Stimulated activated CD8-positive, alpha-beta memory T cell treated with anti-CD3 and anti-CD28 coated beads, Interleukin-12 subunit alpha, Interleukin-12 subunit beta, amount 100 ng/mL, for 24 hours (primary cell): ENCODE data around the gene FAM107B.
"Not testable (repeated sequence)": the region's sequence is repeated elsewhere in the genome, so short reads cannot be mapped to it uniquely, and the experiment has no call there.

ENCODE experiments used
- DNase-seq: peaks from one replicate; pipeline ENCODE4 v3.0.0-alpha.2; 2020; ENCODE audit errors: extremely low read depth

FAM107B gene

DNA sequence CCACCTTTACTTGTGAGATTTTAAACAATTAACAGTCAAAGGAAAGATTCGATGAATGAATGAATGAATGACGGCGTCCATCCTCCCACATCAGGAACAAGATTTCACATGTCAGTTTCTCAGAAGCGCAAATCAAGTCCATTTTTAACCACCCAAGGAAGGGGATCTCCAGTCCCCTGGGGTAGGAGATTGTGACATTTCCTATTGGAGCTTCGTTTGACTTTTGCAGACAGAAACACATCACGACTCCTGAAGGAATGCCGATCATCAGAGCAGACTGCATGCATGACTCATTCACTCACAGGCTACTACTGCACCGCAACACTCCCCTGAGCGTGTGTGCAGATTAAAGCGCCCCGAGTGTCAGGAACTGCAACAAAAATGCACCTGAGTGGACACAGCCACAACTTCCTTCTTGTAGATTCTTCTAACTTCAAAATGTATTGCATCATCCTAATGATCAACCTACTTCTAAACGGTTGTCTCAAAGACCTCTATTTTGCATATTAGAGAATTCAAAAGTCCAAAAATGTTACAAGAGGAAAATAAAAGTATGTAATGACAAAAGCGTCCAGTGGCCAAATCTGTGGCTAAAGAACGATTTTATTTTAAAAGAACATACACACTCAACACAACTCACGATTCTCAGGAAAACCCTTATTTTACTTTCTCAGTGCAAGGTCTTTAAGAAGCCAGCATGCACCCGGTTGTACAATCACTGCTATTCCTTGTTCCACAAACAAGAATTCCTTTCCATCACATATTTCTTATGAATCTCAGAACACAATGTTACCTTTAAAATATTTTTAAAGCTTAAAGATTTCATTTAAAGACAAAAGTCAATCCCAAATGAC lies 172.6 kb downstream of the FAM107B start:
- DNase-seq = no peak

DNA sequence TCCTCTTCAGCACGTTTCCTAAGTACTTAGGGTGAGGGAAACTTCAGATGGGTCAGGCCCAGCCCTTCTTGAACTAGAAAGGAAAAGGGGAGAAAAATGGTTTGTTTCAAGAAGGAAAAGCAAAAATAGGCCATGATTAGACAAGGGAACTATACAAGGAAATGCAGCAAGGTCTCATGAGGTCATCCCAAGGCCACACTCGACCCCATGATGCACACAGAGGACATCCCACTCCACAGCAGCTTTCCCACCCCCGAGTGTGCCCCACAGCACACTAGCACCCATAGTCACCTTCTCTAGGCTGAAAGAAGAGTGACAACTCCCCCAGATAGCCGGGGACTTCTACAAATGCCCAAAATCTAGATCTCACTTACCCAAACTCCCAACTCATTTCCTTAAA lies 173.4 kb downstream of the FAM107B start:
- no peak for DNase-seq

DNA sequence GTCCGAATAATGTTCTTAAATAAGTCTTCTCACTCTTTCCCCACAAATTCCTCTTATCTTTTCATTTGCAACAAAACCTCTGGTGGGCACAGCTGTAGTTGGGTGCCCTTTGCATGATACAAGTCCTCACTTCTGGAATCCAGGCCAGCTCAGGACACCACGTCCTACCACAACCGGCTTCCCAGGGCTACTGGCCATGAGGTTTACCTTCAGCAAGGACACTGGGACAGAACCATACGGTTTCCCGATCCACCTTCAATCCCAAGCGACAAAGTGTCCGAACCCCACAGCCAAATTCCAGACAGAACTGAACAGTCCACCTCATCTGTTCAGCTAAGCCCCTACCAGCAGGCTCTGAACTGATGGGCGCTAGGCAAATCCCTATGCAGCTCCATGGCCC lies 174.6 kb downstream of the FAM107B start:
- DNase-seq = no peak

DNA sequence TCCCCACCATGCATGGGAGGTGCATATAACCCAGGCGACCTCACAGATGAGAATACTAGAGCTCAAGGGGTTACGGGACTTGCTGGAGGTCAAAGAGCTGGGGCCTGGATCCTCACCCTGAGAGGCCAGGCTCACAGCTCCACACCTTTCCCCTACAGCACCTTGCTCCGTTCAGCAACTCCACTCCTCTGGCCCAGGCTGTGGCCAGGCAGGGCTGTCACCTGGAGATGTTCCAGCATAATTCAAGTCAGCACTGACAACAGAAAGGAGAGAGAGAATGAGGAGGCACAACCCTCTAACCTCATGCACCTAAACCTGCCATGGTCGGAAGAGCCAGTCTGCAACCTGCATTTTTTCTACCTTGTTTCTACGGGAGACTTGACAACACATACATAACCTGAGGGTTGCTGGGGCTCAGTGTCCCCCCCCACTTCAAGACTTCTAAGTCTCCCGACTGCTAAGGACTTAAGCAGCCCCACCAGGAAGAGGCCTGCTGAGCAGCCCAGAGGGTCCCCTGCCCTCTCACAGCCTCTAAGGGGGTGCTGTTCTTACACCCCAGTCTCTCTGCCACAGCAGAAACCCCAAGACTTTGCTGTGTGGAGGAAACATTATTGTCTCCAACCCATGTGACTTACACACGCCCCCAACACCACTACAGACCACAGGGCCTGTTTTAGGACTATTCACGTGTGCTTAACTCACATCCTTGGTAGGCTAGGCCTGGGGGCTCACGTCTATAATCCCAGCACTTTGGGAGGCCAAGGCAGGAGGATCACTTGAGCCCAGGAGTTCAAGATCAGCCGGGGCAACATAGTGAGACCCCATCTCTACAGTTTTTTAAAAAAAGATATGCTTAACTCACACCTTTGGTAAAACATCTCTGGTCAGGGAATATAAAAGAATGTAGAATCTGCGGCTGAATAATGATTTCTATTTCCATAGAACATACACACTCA lies 175.6 kb downstream of the FAM107B start:
- no peak for DNase-seq

DNA sequence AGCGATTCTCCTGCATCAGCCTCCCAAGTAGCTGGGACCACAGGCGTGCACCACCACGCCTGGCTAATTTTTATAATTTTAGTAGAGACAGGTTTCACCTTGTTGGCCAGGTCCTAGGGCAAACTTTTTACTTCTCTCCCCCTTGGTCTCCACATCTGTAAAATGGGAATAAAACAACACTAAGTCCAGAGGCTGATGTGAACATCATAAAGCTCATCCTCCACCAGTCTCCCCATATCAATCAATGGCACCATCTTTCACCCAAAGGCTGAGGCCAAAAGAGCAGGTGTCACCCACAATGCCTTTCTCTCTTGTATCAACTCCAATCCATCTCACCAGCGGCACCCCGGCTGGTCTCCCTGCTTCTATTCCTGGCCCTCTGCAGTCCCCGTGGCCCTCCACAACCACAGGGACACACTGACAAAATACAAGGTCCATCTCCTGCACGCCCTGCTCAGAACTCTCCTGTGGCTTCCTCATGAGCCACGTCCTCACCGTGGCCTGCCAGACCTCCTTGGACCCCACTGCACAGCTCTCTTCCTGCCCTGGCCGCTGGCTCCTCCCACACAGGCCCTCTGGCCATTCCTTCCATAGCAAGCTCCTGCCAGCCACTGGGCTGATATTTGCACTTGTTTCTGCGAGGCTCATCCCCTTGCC lies 179.0 kb downstream of the FAM107B start:
- no peak for DNase-seq

DNA sequence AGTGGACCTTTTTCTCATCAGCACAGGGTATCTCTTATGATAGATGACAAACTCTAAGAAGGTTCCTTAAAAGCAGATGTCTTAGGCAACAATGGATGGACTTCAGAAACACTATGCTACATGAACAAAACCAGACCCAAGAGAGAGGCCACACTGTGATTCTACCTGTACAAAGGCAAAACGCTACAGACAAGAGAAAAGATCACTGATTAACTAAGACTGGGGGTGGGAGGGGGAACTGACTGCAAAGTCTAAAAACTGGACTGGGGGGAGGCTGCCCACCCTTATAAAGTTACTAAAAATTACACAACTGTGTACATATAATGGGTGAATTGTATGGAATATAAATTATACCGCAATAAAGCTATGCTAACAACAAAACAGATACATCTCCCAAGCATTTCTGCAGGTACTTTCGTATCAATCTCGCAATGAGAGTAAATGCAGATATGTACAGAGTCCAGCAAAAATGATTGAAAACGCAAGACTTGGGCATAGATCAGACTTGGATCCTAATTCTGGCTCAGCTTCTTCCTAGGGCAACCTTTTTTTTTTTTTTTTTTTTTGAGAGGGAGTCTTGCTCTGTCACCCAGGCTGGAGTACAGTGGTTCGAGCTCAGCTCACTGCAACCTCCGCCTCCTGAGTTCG lies 179.7 kb downstream of the FAM107B start:
- DNase-seq = no peak

DNA sequence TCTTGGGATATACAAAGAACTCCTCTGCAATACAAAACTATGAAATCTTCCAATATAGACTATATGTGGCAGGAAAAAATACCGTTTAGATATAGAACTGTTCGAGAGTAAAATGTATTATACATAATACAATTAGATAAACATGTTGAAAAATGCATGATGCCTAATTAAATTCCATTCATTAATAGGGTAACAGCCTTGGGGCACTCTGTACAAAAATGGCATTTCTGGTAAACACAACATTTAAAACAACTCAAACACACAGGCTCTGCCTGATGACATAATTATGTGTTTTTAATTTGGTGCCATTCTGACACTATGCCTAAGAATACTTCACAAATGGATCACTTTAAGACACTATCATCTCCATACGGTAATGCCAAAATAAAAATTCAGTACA lies 180.9 kb downstream of the FAM107B start:
- DNase-seq = no peak

DNA sequence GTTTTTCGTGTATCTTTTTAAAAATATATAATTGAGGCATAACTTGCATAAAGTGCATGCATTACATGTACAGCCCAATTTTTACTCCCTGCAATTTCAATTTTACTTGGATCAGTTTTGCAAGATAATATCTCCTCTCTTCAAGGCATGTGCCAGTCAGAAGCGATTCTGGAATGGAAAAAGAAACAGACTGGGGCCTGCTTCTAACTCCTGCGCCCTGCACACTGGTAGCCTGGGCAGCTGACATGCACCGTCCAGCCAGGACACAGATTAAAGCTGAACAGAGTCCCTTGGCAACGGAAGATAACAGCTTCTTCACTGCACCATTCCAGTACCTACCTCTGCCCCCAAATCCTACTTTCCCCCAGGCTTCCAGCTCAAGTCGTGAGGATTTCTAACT lies 182.1 kb downstream of the FAM107B start:
- no peak for DNase-seq

DNA sequence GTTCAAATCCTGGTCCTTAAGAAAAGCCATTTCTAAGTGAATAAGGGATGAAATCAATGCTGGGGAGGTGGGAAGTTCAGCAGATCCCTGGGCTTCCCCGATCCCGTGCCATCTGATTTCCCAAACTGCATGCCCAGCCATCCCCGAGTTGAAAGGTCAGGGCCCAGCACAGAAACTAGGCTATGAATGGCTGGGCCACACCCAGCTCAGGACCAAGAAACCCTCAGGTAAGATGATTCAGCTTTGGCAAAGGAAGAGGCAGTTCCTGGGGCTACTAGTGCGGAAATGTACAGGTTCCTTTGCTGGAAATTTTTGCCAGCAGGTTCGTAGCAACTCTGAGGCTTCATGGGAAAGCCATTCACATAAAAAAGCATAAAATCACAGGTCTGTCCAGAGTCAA lies 182.7 kb downstream of the FAM107B start:
- DNase-seq = no peak

DNA sequence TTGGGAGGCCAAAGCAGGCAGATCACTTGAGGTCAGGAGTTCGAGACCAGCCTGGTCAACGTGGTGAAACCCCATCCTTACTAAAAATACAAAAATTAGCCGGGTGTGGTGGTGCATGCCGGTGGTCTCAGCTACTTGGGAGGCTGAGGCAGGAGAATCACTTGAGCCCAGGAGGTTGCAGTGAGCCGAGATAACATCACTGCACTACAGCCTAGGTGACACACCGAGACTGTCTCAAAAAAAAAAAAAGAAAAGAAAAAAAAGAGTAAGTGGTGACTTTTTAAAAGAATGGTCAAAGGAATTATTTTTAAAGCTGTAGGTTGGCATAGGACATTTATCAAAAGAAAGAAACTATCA lies 185.8 kb downstream of the FAM107B start:
- DNase-seq = not testable (repeated sequence)

DNA sequence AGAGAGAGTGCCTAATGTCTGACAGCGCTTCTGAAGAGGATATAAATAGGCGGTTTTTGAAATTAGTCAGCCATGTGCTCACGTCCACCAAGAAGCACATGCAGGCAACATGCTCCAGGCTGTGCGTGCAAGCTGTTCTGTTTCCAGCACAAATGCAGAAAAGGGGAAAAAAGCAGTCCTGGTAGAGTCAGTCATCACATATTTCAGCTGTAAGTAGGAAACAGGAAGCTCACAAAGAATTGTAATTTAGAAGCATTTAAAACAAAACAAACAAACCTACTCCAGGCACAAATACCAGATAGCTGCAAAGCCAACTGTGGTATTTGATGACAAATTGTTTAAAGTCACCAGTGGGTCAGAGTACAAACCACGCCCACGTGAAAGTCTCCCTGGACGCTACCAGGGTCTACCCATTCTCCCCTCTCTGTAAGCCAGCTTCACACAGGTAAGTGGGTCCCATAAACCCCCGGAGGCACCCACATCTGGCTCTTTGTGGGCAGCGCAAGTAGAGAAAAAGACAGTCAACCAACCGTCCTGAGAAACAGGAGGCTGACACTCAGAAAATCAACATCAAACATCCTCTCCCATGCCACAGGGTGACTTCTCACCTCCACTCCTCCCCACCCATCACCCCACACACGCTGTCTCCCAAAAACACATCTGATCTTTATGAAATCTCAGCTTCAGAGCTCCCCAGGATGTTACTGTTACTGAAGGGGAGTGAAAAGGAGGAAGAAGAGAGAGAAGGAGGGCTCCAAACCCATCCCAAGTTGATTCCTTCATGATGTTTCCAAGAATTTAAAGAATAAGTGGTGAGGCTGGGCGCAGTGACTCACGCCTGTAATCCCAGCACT lies 186.4 kb downstream of the FAM107B start:
- no peak for DNase-seq

DNA sequence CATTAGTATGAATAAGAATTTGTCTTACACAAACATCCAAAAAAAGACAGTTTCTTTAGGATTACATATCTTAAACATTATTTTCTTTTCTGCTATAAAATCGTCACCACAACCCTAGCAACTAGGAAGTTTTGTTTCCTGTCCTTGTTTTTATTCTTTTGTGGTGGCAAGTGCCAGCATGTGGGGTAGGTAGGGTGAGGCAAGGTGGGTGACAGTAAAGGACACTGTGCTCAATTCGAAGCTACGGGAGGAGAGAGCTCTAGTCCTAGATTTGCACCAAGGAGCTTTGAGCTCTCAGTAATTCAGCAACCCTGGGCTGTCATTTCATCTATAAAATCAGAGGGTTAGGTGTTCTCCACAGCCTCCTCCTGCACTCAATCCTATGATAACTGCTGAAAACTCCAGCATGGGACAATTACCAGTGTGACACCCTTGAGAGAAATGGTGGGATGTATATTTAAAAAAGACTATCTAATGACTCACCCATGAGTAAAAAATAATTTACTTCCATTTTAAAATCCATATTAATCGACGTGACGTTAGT lies 187.1 kb downstream of the FAM107B start:
- no peak for DNase-seq

DNA sequence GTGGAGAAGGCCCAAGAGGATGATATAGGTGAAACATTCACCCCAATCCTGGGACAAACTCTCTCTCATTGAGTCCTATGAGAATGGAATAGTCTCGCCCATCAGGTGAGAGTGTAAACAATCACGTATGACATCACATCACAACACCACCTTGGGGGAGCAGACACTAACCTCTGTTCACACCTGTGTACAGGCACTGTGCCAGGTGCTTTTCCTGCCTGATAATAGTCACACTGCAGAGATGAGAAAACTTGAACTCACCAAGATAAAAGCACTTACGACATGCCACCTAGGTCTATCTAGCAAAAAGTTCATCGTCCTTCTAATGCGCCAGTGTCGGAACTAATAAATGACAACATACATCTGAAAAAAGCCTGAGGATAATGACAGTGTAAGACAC lies 187.8 kb downstream of the FAM107B start:
- DNase-seq = no peak

DNA sequence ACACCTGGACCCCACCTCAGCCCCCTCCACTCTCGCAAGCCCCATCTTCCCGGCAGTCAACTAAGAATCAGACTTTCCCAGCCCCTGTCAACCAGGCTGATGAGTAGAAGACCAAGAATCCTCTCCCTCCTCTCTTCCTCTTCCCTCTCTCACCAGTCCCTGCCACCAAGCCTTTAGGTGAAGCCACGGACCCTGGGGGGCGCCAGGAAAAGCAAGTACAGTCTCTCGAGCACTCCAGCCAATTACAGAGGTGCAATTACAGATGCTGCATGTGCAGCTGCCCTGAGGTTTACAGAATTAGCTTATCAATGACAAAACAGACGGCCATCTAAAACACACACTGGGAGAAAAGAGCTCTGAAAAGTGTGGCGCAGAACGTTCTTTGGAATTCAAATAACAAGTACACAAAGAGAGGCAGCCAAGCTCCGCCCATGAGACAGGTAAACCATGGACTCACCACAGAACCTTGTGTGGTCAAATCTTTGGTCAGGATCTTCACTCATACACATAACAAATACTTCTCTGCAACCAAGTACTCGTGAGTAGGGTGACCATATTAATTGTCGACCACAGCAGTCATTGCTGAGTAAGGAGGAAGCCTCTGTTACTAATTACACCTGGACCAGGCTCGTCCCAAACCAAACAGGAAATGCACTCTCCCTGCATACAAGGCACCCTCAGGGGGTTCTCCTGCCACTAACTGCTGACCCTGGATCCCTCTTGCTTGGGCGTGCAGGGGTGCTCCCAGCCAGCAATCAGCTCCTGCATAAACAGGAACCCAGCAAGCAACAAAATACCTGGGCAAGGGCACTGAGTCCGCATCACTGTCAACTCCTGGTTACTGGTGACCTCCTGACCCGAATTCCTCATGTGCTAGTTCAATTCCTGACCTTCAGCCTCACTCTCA lies 189.2 kb downstream of the FAM107B start:
- DNase-seq = no peak

DNA sequence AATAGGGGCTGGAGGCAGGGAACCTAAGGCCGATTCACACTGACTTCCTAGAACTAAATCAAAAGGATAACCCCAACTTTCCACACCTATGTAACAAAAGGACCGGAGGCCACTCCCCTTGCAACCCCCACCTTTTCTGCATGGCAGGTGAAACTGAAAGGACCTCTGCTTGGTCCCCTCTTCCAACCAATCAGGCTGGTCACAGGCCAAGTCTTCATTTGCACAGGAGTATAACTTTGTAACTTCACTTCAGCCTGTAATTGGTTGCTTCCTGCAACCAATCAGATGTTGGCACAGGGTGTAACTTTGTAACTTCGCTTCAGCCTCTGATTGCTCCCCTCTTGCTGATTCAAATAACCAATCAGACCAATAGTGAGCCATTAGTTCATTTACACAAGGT lies 190.0 kb downstream of the FAM107B start:
- no peak for DNase-seq

DNA sequence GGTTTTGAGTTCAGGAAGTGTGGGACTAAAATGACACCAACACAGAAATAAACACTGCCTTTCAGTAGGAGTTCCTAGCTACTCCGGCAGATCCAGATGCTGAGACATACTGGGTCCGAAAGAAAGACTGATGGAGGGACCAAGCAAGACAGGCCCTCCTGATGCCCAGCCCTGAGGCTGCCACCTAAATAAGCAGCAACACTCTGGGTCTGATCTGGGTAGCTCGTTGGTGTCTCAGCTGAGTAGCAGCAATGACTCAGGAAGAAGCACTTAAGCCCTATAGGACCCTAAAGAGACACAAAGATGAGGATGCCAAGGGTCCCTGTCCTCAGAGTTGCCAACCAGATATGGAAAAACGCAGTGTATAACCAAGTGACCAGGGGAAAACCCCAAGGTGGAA lies 190.7 kb downstream of the FAM107B start:
- no peak for DNase-seq

DNA sequence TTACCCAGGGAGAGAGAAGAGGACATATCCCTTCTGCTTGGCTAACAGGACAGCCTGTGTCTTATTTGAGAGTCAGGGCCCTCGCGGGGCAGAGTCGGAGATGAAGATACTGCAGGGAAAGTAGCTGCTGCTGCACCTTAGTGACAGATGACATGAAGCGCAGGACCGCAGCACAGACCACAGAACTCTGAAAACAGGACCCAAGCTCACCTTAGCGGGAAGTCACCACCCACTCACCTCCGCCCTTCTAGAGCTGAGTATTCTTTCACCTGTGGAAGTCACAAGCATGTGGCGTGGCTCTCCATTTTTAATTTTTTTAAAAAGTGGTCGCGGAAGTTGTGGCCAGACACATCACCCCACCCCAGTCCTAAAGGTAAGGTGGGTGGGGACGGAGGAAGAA lies 191.4 kb downstream of the FAM107B start:
- peak; percentile 37 for DNase-seq

DNA sequence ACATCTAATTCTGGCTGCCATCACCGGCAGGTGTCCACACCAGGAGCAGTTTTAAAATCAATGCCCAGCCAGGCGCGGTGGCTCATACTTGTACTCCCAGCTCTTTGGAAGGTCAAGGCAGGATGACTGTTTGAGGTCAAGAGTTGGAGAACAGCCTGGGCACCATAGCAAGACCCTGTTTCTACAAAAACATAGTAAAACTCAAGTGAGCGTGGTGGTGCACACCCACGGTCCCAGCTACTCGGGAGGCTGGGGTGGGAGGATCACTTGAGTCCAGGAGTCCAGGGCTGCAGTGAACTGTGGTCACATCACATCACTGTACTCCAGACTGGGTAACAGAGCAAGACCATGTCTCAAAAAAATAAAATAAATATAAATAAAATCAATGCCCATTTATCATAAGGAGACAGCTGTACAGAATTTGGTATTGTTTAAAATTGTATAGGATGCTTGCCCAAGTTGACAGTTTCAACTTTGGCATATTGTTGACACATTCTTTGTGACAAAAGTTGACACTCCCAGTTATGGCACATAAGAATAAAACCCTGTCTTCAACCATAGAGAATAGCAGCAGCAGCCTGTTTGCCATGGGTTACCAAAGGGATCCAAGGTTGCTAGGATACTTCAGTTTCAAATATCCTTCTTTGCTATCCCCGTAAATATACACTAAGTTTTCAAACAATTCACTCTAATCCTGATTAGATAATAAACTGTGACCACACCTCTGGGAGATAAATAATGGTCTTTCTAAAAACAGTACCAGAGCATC lies 193.0 kb downstream of the FAM107B start:
- no peak for DNase-seq
